HG03175 (cell line): ENCODE measurements around the gene CPNE6.

Source experiments
- ATAC-seq: cut with Tn5 transposase; IDR thresholded peaks from one replicate; pipeline ENCODE4 v1.9.1; 2021; ENCODE audit warnings: mild to moderate bottlenecking, moderate library complexity; ENCODE audit not compliant: unreplicated experiment

The CPNE6 gene

GRCh38 chr14:24084440-24084839 lies 13.1 kb downstream of the CPNE6 start:
- no peak for ATAC-seq

GRCh38 chr14:24085215-24085614 lies 13.9 kb downstream of the CPNE6 start:
- ATAC-seq = no peak

GRCh38 chr14:24086193-24086955 lies 15.0 kb downstream of the CPNE6 start:
- ATAC-seq = no peak

- no peak for ATAC-seq
Measured at GRCh38 chr14:24087004-24087403, 15.6 kb downstream of the CPNE6 start.

- no peak for ATAC-seq
Measured at GRCh38 chr14:24088095-24088494, 16.7 kb downstream of the CPNE6 start.

GRCh38 chr14:24089890-24090289 lies 18.5 kb downstream of the CPNE6 start:
- no peak for ATAC-seq

- ATAC-seq = no peak
Measured at GRCh38 chr14:24092110-24092504, 20.7 kb downstream of the CPNE6 start.

GRCh38 chr14:24092505-24093206 lies 21.3 kb downstream of the CPNE6 start:
- ATAC-seq = no peak

GRCh38 chr14:24093207-24093900 lies 22.0 kb downstream of the CPNE6 start:
- ATAC-seq = no peak

GRCh38 chr14:24093901-24094840 lies 22.8 kb downstream of the CPNE6 start, which contains the start of gene PCK2:
TSS of gene PCK2 (plus strand) at chr14:24094311. CDS start at chr14:24094406, 95 bp downstream.
- ATAC-seq = peak; percentile 48

- no peak for ATAC-seq
Measured at GRCh38 chr14:24094841-24095270, 23.5 kb downstream of the CPNE6 start.

- peak; percentile 65 for ATAC-seq
Measured at GRCh38 chr14:24095271-24096068, 24.1 kb downstream of the CPNE6 start.

- ATAC-seq = no peak
Measured at GRCh38 chr14:24096545-24097181, 25.3 kb downstream of the CPNE6 start.

- ATAC-seq = no peak
Measured at GRCh38 chr14:24098229-24098926, 27.0 kb downstream of the CPNE6 start.

- ATAC-seq = no peak
Measured at GRCh38 chr14:24098927-24099813, 27.8 kb downstream of the CPNE6 start.

- ATAC-seq = no peak
Measured at GRCh38 chr14:24100197-24100981, 29.0 kb downstream of the CPNE6 start.

- no peak for ATAC-seq
Measured at GRCh38 chr14:24100982-24101494, 29.7 kb downstream of the CPNE6 start.
